GM10266 (cell line): ENCODE measurements around the gene RNU6-1.

Experiments
- DNase-seq: peaks from one replicate; pipeline ENCODE4 v3.0.0; 2012; ENCODE audit errors: extremely low spot score
- TF ChIP-seq, protein P1 (sequence below): IDR thresholded peaks from 2 replicates; pipeline ENCODE4 v1.5.1; 2012; ENCODE audit warnings: mild to moderate bottlenecking, low read depth; ENCODE audit not compliant: control insufficient read depth, insufficient read depth; ENCODE audit errors: missing control alignments

Gene RNU6-1

DNA sequence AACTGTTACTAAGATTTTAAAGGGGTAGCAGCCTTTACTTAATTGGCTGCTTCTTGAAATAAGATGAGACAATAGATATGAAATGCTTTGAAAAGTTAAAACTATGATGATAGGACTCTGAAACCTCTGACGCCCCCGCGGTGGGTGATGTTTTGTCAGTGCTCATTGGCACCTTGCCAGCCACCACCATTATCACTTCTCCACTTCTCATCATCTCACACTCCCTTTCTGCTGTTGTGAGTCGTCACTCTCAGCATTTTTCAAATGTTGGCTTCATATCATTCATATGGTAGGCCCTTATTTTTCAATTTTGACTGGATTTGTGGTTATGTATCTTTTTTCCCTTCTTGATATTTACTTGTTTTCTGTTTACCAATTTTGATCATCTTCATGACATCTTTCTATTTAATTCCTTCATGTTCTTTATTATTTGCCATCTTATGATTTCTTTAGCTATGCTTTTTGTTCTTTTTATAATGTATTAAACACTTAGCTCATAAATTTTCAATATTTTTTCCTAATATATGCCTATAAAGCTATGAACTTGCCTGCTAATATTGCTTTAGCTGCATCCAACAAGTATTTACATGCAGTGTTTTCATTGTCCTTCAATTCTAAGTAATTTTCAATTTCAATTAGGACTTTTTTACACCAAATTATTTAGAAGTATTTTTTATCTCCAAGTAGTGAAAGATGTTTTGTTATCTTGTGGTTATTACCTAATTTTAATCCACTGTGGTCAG lies 44.8 kb downstream of the RNU6-1 start:
- TF ChIP-seq, protein P1, sequence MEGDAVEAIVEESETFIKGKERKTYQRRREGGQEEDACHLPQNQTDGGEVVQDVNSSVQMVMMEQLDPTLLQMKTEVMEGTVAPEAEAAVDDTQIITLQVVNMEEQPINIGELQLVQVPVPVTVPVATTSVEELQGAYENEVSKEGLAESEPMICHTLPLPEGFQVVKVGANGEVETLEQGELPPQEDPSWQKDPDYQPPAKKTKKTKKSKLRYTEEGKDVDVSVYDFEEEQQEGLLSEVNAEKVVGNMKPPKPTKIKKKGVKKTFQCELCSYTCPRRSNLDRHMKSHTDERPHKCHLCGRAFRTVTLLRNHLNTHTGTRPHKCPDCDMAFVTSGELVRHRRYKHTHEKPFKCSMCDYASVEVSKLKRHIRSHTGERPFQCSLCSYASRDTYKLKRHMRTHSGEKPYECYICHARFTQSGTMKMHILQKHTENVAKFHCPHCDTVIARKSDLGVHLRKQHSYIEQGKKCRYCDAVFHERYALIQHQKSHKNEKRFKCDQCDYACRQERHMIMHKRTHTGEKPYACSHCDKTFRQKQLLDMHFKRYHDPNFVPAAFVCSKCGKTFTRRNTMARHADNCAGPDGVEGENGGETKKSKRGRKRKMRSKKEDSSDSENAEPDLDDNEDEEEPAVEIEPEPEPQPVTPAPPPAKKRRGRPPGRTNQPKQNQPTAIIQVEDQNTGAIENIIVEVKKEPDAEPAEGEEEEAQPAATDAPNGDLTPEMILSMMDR, result no peak
- DNase-seq, result no peak

DNA sequence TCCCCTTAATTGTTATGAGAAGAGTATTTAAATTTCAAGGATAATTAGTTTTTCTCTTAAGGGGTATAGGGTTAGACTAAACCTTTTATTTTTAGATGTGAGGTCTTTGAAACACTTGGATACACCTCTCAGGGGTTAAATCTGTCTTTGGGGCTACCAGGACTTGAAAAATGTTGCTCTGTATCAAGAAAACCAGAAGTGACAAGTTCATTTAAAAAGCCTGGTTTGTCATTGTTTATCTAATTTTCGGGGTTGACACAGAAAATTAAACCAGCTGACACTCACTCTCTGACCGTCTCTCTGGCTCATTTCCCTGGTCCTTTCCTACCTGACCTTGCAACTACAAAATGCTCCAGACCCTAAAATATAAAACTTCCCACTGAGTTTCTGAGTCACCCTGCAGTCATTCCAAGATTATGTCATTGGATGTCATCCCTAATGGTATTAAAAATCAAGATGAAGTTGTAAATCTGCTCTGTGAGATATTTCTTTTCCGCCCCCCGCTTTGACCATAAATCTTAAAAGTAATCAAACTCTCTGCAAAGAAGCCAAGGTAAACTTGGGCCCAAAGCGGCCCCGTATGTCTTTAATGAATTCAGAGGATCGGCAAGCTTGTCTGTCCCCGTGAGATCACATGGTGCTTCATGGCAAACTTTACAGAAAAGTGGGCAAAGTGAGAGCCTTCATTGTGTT lies 47.4 kb downstream of the RNU6-1 start:
- TF ChIP-seq, protein P1, result no peak
- no peak for DNase-seq

DNA sequence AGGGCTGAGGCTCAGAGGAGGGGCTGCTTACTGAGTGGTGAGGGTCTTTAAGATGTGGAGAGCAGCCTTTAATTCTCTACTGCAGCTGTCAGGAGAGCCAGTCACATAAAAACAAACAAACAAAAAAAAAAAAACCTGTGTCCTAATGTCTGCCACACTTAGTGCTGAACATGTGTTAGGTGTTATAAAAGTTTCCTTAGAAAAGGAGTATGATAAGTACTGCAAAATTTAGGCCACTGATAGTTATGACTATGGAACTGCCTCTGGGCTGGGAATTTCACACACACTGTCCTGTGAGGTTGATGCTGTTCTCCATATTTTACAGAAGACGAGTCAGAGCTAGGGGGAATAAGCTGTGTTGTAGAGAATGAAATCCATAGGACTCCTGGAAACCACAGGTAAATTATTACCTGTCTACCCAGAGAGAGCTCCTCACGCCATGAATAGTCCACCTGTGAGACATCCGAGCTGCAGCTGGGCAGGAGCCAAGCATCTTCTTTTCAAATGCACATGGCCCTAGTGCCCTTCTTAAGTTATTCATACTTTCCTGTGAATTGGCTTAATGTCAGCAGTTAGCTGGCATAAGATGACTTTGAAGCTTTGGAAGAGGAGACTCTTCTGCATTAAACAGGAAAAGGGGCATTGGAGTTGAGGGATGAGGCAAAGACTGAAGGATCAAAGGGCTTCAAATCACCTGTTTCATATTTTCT lies 49.1 kb downstream of the RNU6-1 start:
- TF ChIP-seq, protein P1, result no peak
- no peak for DNase-seq
